Measurements from ENCODE around the gene PPM1K. TPM values are rescaled to one million over a fixed set of nuclear protein-coding genes. Genes with fewer than 3 reads are reported as not detected.

Gene PPM1K
- total and polyA plus RNA-seq, 9 of the 15 experiments (the other 6 are each of a cell fraction or from before 2014, with no cell fraction given), result 8.2 to 18.0 (median 10.5) TPM

DNA sequence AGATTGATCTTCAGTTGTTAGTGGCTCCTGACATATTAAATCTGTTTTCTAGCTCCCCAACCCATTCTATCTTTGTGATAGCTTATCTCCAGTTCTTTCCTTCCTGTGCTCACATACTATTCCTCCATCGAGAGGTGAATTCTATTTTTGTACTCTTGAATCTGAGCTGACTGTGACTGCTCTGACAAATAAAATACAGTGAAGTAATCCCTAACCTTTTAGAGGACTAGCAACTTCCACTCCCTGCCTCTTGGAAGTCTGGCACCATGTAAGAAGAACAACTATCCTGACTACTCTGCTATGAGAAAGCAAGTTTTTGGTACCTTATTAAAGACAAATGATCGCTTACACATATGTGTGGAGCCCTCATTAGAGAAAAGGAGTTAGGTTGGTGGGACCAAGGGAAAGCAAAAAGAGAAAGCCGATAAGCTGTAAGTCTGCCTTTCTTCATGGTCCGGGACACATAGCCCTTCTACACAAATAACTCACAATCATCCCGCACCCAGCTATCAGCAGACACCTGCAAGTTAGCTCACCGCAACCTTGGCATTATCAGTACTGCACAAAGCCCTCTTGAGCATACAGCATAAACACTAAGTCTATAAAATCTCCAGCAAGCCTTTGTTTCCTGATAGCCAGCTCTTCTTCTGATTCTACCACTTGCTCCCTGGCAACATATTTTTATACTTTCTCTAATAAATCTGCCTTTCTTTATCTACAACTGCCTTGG, 13.5 kb upstream of the PPM1K start:
- Histone ChIP-seq H3K79me2 (ENCODE audit: control insufficient read depth, insufficient read depth, low read length) (no peaks in the 10 kb centered on the region), H3K27me3 (ENCODE audit: control insufficient read depth in 2 of 2, insufficient read depth in 2 of 2, low read length in 2 of 2) (peaks cover 0 to 17% of the 10 kb centered on the region in 2 experiments; a peak in 2 of 5 replicates), H3K27ac (ENCODE audit: extremely low read depth, low read depth, low read length) (no peak overlapping the region), H3K36me3 (ENCODE audit: control insufficient read depth, insufficient read depth, low read length) (no peaks in the 10 kb centered on the region), H3K4me1 (replicated peaks in 1 of 2; ENCODE audit: control insufficient read depth in 2 of 2, insufficient read depth in 2 of 2, low read length in 2 of 2) (peaks cover 0 to 4% of the 10 kb centered on the region in 2 experiments; a peak in 2 of 5 replicates), H3K9ac (ENCODE audit: insufficient read depth in 1 of 2, low read depth in 2 of 2, low read length in 2 of 2) (no peak overlapping the region), H3K9me3 (replicated peaks; ENCODE audit: control insufficient read depth, insufficient read depth, low read depth, low read length) (no peaks in the 10 kb centered on the region), H2AFZ (ENCODE audit: low read depth, low read length) (no peak overlapping the region), H3K9me1 (ENCODE audit: control insufficient read depth, insufficient read depth, low read length) (no peaks in the 10 kb centered on the region), H3K4me3 (no peak overlapping the region), H3K4me2 (ENCODE audit: insufficient read depth, low read length) (no peak overlapping the region), H4K20me1 (replicated peaks; ENCODE audit: control insufficient read depth, insufficient read depth, low read length) (0 out of 2 replicates have a peak, but pooled peaks cover 3% of the 10 kb centered on the region)
- POLR2A ChIA-PET, result interaction anchor here (0.7 to 0.9 kb wide), 2 partner anchors 14 to 536 kb away, joined by 3 read pairs; partner anchors contain the start of gene PPM1K
- FAIRE-seq (peak; percentile 37), ATAC-seq (peak; percentile 61), DNase-seq (ENCODE audit: extremely low read depth in 1 of 4, low spot score in 3 of 4) (peak in 2 of 4 experiments; percentile 13 to 47)
- TF ChIP-seq MTA2 (IDR thresholded peaks at IDR 0.05; ENCODE audit: low read depth) (0 out of 2 replicates have a peak, but pooled peaks have one; percentile 29), MED1 (CRISPR knock-in tag; IDR thresholded peaks at IDR 0.05; ENCODE audit: borderline replicate concordance) (no peak), ARID1B (IDR thresholded peaks at IDR 0.05) (peak; percentile 71), CBFA2T3 (IDR thresholded peaks at IDR 0.05) (peak; percentile 79), NFIC (IDR thresholded peaks at IDR 0.05) (peak; percentile 31), TCF3 (CRISPR knock-in tag; IDR thresholded peaks at IDR 0.05) (peak; percentile 85), CBFA2T2 (conservative IDR thresholded peaks at IDR 0.05) (peak; percentile 62), FOXP1 (CRISPR knock-in tag; IDR thresholded peaks at IDR 0.05) (no peak), ZNF12 (CRISPR knock-in tag; IDR thresholded peaks at IDR 0.05) (no peak), NCOR1 (IDR thresholded peaks at IDR 0.05) (peak; percentile 58), POLR2AphosphoS5 (IDR thresholded peaks at IDR 0.05; ENCODE audit: control insufficient read depth, insufficient read depth, low read depth, low read length) (peak; percentile 46; the same call in 1 of the 2 replicates), STAT5A (IDR thresholded peaks at IDR 0.05; ENCODE audit: borderline replicate concordance, low read length) (peak; percentile 53; the same call in 1 of the 2 replicates), BCOR (IDR thresholded peaks at IDR 0.05) (no peak), TEAD4 (IDR thresholded peaks at IDR 0.05; ENCODE audit: low read length) (peak; percentile 80), TEAD4 (CRISPR knock-in tag; IDR thresholded peaks at IDR 0.05; ENCODE audit: borderline replicate concordance) (no peak), KDM1A (IDR thresholded peaks at IDR 0.05) (peak; percentile 49 to 53; a peak in 2 of 4 replicates), TRIM24 (IDR thresholded peaks at IDR 0.05) (peak; percentile 14 to 20; a peak in 1 of 4 replicates), SMARCA4 (IDR thresholded peaks at IDR 0.05) (peak; percentile 25; the same call in 1 of the 2 replicates), HDAC1 (IDR thresholded peaks at IDR 0.05) (0 out of 4 replicates have a peak, but pooled peaks of 1 of the 2 experiments have one; percentile 20), TAL1 (IDR thresholded peaks at IDR 0.05) (peak; percentile 75), SOX6 (IDR thresholded peaks at IDR 0.05) (peak; percentile 69), MCM3 (IDR thresholded peaks at IDR 0.05) (no peak)
- in situ Hi-C loops (cut with MboI) (no loop called here), intact Hi-C loops (cut with micrococcal nuclease) (no loop called here)
- under 1% methylated on average over 6 of the region's 6 CpGs for WGBS (ENCODE audit: insufficient coverage, low coverage, missing lambda C conversion rate)
- CTCF ChIA-PET (ENCODE audit: low intra/inter-chr PET ratio), result no interaction called here
- BruUV-seq (replicated peaks), result no TSS peak
